D721Med (cell line): ENCODE data around the gene PTPRB.

Experiments
- DNase-seq: peaks from one replicate; pipeline ENCODE4 v3.0.0; 2011; ENCODE audit warnings: low spot score; ENCODE audit not compliant: insufficient read length
- FAIRE-seq: peaks from 2 replicates; lab custom pipeline; 2011; peaks lifted over from hg19 to GRCh38; lab: Jason Lieb, UNC
- CTCF ChIP-seq: IDR thresholded peaks from 2 replicates; pipeline ENCODE4 v1.5.1; 2012; ENCODE audit warnings: mild to moderate bottlenecking, control low read depth; ENCODE audit not compliant: insufficient read depth; ENCODE audit errors: missing control alignments

The PTPRB gene

DNA sequence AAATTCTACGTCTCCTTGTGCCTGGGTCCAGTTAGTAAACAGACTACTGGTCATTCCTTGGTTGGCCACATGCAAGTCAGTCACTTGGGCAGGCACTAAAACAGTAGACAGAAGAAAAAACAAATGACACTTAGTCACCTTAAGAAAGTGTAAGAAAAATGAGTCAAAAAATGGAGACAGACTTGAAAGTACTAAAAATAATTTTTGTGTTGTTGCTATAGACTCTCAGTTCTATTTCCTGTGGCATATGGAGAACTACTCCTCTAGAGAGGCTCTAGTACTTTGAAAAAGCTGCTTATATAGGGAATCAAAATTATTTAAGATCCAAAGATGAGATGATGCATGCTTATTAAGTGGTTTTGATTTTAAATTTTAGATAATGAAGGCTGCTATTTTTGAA lies 56.0 kb downstream of the PTPRB start:
- TF ChIP-seq CTCF, result no peak
- DNase-seq, result no peak
- FAIRE-seq, result no peak

GRCh38 chr12:70577283-70577634 lies 60.0 kb downstream of the PTPRB start:
- FAIRE-seq, result peak; percentile 16
- TF ChIP-seq CTCF, result no peak
- DNase-seq, result no peak

GRCh38 chr12:70576341-70577282 lies 60.6 kb downstream of the PTPRB start:
- no peak for FAIRE-seq
- TF ChIP-seq CTCF, result peak; percentile 87
- DNase-seq, result no peak

- FAIRE-seq (no peak), DNase-seq (no peak)
- TF ChIP-seq CTCF, result no peak
Measured at GRCh38 chr12:70571705-70572268, 65.4 kb downstream of the PTPRB start.

- no peak for TF ChIP-seq CTCF
- DNase-seq, result no peak
- no peak for FAIRE-seq
Measured at GRCh38 chr12:70571029-70571428, 66.2 kb downstream of the PTPRB start.

GRCh38 chr12:70561550-70561949 lies 75.7 kb downstream of the PTPRB start:
- FAIRE-seq (no peak), DNase-seq (no peak)
- TF ChIP-seq CTCF, result no peak

DNA sequence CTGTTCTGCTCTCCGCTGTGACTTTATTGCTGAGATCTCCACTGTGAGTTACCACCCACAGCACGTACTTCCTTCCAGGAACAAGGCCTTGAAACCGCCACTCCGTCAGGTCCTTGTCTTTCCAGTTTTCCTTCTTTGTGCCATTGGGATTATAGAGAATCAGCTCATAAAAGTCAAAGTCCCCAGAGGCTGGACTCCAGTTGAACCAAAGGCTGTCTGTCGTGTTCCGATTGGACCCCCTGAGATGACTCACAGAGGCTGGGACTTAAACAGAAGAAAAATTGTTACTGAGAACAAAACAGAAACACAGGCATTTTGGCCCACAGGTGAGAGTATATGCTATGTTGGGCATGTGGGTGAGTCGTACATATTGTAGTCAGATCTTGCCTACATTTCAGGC lies 76.6 kb downstream of the PTPRB start:
- TF ChIP-seq CTCF, result no peak
- DNase-seq, result no peak
- FAIRE-seq, result no peak
